ENCODE measurements around the gene LRRC4B.

- no peak for TF ChIP-seq CTCF (IDR thresholded peaks at IDR 0.05; ENCODE audit: insufficient read depth, low read depth, low read length)
- TF ChIP-seq EZH2 (IDR thresholded peaks at IDR 0.05; ENCODE audit: insufficient read depth, low read length), result no peak
Observed at GRCh38 chr19:50562329-50562728, 5.9 kb downstream of the LRRC4B start.

Measured in astrocyte (in vitro differentiated cells and primary cell).